GM18870 (cell line): ENCODE results near the gene CNIH3.

Experiments used
- ATAC-seq: cut with Tn5 transposase; IDR thresholded peaks from one replicate; pipeline ENCODE4 v1.9.1; 2021; ENCODE audit warnings: moderate library complexity; ENCODE audit not compliant: unreplicated experiment

Gene CNIH3

DNA sequence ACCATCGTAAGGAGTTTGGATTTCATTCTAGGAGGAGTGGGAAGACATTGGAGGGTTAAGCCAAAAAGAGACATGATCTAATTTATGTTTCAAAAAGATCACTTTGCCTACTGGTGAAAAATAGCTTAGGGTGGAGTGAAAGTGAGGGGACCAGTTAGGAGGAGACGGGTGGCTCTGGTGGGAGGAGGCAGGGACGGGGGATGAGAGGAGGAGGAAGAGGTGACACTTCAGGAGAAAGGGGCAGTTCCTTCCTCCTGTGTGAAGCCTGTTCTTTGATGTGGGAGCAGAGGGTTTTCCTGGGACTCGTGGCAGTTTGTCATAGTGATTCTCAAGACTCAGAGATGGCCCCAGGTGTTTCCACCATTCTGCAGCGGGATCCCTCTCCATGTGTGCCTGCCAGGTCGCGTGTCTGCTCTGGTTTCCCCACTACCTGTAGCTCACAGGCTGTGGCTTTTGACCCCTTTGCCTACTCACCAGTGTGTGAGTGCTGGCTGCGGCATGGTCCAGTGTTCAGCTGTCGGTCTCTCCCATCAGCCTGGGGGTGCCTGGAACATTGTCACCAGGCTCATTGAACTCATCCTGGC, 102.4 kb downstream of the CNIH3 start:
- ATAC-seq = no peak

- no peak for ATAC-seq
Observed at GRCh38 chr1:224719716-224720115, 103.6 kb downstream of the CNIH3 start.

GRCh38 chr1:224720216-224720615, 104.1 kb downstream of the CNIH3 start:
- ATAC-seq = no peak

DNA sequence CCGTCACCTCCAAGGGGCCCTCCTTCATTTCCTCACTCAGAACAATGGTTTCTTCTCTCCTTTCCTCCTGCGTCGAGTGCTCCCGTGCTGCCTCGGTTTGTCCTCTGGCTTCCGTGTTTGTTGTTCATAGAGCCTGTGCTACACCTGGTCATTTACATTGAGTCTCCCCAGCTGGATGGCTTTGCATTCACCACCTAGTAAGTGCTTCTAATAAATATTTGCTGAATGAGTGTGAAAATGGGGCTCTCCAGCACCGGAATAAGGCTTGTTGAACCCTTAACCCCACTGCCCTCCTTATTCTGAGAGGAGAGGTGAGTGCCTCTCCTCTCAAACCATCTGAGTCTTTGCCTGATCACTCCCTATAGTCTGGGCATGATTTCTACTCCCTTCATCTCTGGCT, 104.9 kb downstream of the CNIH3 start:
- ATAC-seq = no peak

GRCh38 chr1:224722838-224723237, 106.7 kb downstream of the CNIH3 start:
- no peak for ATAC-seq

DNA sequence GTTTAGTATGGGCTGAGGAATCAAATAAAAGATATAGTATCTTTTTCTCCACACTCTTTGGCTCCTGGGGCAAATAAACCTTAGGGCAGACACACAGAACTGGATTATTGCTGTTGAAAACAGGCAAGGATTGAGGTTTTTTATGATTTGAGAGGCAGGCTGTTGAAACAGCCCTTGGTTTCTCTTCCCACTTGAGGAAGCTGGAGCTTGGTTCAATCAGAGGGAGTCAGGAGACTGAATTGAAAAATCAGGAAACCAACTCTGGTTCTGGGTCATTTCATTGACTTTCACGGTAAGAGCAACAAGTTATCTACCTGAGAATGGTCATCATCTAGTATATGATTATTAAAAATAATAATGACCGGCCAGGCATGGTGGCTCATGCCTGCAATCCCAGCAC, 108.4 kb downstream of the CNIH3 start:
- no peak for ATAC-seq

GRCh38 chr1:224726441-224727182, 110.5 kb downstream of the CNIH3 start:
- ATAC-seq = no peak

DNA sequence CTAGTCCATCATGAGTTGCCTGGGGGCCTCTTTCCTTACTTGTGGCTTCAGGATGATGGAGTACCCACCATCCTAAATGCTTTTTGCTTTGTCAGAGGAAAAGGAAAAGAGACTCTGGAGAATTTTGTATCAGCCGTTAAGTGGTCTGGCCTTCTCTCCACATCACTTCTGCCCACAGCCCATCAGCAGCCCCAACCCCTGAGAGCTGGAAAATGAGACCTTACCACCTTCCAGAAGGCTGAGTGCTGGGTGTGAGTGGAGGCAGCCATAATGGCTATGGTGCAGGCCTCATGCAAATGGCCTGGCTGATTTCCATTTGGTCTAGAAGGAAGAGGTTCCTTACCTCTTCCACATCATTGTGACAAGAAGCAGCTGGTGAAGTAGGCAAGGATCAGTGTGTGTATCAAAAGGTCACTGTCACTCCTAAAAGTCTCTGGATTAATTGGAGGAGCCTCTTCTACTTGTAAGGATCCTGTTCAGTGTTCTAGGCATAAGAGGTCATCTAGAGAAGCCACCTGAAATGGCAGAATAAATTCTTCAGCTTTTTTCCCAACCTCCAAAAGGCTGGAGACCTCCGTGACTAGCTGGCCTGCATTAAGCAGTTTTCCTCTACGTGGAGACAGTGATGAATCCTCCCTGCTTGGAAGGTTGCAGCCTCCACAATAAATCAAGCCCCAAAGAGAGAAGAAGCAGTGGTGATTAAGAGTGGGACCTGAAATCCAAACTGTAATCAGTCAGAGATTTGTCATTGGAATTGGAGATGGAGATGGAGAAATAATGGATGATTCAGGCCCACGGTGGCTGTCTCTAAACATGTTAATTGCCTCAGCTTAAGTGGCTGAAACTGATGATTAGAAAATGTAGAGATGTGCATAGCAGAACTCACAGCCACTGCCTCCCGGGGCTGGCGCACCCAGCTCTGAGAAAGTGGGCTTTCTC, 111.5 kb downstream of the CNIH3 start:
- ATAC-seq = no peak

- ATAC-seq = no peak
Observed at GRCh38 chr1:224730540-224730939, 114.4 kb downstream of the CNIH3 start.

DNA sequence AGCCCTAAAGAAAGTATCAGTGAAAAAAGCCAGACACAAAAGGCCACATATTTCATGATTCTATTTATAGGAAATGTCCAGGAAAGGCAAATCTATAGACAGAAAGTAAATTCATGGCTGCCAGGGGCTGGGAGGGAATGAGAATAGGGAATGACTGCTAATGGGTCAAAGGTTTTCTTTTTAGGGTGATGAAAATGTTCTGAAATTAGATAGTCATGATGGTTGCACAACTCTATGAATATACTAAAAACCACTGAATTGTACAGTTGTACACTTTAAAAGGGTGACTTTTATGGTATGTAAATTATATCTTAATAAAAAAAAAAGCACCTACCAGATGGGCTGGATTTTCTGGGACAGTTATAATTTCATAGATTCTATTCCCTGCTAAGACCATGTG, 114.8 kb downstream of the CNIH3 start:
- no peak for ATAC-seq

DNA sequence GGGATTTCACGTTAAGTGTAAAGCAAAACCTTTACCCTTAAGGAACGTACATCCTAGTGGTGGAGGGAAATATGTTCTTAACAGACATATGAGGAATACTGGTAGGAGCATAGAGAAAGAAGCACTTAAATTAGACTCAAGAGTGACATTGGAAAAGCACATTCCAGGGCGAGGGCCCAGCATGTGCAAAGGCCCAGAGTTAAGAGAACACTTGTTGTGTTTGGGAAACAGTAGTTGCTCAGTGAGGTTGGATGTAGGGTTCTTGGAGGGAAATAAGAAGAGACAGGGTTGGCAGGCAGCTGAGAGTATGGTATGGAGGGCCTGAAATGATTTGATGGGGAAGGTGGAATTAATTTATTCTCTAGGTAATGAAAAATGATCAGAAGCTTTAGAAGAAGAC, 115.5 kb downstream of the CNIH3 start:
- no peak for ATAC-seq

DNA sequence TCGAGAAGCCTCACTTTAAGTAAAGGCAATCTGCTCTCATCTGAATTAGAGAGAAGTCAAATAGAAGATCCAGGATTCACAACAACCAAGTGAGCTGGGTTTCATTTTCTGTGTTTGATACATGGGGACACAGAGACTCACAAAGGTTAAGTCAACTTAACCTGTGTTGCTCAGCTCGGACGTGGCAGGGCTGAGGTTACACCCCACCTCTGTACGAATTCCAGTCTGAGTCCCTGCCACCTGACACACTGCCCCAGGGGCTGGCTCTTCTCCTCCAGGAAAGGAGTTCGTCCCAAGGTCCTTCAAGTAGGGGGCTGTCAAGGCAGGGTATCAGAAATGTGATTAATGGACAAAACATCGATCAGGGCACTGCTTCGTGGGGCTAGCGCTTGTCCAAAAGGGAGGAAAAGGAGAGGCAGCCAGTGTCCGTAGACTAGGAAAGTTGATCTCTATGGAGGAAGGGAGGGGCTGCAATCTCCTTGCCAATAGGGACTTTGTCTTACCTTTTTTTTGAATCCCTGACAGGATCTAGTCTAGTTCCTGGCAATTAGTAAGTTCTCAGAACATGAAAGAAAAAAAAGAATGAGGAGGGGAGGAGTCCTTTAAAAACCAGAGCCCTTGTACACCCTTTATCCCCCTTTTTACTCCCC, 116.4 kb downstream of the CNIH3 start:
- no peak for ATAC-seq

- peak; percentile 63 for ATAC-seq
Observed at GRCh38 chr1:224733027-224733911, 117.2 kb downstream of the CNIH3 start.

- ATAC-seq = no peak
Observed at GRCh38 chr1:224734261-224734935, 118.3 kb downstream of the CNIH3 start.

- no peak for ATAC-seq
Observed at GRCh38 chr1:224735159-224735558, 119.0 kb downstream of the CNIH3 start.

GRCh38 chr1:224736619-224737352, 120.7 kb downstream of the CNIH3 start:
- ATAC-seq = peak; percentile 49

GRCh38 chr1:224737353-224737727, 121.2 kb downstream of the CNIH3 start:
- ATAC-seq = no peak

DNA sequence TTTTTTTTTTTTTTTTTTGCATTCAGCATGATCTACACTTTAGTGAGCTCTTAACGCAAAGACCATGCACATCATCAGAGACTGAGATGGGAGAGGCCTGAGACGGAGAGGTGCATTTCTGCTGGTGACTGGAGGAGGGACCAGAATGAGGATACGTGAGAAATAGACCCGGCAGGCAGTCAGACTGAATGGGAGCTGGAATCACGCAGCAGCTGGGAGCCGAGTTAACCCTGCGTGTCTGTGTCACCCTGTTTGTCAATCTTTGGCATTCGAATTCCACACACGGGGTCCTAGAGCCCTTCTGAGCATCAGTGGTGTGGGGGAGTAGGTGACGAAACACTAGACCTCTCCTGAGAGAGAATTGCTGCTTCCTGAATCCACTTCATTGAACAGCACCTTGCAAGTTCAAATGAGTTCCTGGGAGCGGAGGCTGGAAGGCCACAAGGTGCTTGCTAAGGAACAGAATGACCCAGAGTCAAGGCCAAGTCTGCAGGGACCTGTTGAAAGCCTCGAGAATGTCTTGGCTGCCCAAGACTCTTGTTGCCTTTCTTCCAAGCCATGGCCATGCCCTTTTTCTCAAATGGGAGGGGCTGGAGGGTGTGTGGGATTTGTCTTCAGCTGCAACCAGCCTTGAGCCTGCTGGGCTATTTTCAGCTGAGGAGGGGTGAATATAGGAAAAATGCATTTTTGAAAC, 123.3 kb downstream of the CNIH3 start:
- ATAC-seq = no peak
